CD1c-positive myeloid dendritic cell (primary cell): ENCODE results near the gene FRG1.
"Not testable (repeated sequence)": the region's sequence is repeated elsewhere in the genome, so short reads cannot be mapped to it uniquely, and the experiment has no call there.

Experiments used
- DNase-seq: peaks from one replicate; pipeline ENCODE4 v3.0.0-alpha.2; 2016; ENCODE audit errors: extremely low spot score

FRG1 gene

GRCh38 chr4:189985651-189986243, 45.1 kb downstream of the FRG1 start:
- DNase-seq, result not testable (repeated sequence)

- DNase-seq, result no peak
Measured at GRCh38 chr4:189988877-189989431, 48.3 kb downstream of the FRG1 start.

GRCh38 chr4:189989941-189990340, 49.3 kb downstream of the FRG1 start:
- DNase-seq, result not testable (repeated sequence)
